Measurements from ENCODE around the gene KRTAP12-4. TPM values are rescaled to one million over a fixed set of nuclear protein-coding genes. Genes with fewer than 3 reads are reported as not detected.
"Not testable (repeated sequence)": the region's sequence is repeated elsewhere in the genome, so short reads cannot be mapped to it uniquely, and the experiment has no call there.

KRTAP12-4 gene
- total RNA-seq, 1 donor from 2014 or later = not detected

DNA sequence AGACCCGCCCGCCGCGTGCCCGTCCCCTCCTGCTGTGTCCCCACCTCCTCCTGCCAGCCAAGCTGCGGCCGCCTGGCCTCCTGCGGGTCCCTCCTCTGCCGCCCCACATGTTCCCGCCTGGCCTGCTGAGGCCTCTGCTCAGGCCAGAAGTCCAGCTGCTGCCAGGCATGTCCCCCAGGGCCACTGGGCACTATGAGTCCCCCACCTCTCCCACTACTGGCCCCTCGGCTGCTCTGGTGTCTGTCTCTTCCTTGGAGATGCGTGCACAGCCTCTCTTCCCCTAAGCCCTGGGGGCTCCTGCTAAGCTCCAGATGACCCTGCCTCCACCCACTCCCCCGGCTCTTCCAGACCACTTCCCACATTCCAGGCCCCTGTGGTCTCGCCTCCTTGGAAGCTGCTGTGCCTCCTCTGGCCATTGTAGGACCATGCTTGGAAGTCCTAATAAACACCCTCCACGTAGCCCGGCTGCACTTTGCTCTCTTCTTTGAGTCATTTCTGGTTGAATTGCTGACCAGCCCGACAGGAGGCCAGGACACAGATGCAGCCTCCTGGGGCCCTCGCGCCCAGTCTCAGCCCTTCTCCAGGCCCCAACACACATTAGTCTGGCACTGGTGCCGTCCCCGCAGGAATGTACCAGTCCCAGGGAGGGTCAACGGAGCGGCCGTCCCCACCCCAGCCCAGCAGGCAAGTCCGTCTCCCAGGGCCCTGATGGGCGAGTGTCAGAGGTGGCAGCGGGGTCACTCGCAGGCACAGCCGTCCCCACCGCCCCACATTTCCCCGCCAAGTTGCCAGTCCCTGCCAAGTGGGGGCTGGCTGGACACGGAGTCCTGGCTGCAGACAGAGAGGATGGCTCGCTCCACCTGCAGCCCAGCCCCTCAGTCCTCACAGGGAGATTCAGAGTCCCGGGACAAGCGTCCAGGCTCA is 43.6 kb upstream of the KRTAP12-4 start:
- Mint-ChIP-seq H3K27me3 (ENCODE audit: unreplicated experiment) (peaks cover 18% of the 10 kb centered on the region), H3K4me1 (ENCODE audit: low read depth, unreplicated experiment) (peaks cover 20% of the 10 kb centered on the region), H3K36me3 (ENCODE audit: unreplicated experiment) (peaks cover 11% of the 10 kb centered on the region), H3K27ac (ENCODE audit: unreplicated experiment) (peak overlapping the region; percentile 62), H3K4me3 (ENCODE audit: unreplicated experiment) (peak overlapping the region; percentile 30), H3K9me3 (ENCODE audit: unreplicated experiment) (peaks cover 16% of the 10 kb centered on the region)
- no peak for DNase-seq
- TF ChIP-seq, protein P1, sequence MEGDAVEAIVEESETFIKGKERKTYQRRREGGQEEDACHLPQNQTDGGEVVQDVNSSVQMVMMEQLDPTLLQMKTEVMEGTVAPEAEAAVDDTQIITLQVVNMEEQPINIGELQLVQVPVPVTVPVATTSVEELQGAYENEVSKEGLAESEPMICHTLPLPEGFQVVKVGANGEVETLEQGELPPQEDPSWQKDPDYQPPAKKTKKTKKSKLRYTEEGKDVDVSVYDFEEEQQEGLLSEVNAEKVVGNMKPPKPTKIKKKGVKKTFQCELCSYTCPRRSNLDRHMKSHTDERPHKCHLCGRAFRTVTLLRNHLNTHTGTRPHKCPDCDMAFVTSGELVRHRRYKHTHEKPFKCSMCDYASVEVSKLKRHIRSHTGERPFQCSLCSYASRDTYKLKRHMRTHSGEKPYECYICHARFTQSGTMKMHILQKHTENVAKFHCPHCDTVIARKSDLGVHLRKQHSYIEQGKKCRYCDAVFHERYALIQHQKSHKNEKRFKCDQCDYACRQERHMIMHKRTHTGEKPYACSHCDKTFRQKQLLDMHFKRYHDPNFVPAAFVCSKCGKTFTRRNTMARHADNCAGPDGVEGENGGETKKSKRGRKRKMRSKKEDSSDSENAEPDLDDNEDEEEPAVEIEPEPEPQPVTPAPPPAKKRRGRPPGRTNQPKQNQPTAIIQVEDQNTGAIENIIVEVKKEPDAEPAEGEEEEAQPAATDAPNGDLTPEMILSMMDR (IDR thresholded peaks at IDR 0.05; ENCODE audit: partially characterized antibody, unreplicated experiment) = no peak

DNA sequence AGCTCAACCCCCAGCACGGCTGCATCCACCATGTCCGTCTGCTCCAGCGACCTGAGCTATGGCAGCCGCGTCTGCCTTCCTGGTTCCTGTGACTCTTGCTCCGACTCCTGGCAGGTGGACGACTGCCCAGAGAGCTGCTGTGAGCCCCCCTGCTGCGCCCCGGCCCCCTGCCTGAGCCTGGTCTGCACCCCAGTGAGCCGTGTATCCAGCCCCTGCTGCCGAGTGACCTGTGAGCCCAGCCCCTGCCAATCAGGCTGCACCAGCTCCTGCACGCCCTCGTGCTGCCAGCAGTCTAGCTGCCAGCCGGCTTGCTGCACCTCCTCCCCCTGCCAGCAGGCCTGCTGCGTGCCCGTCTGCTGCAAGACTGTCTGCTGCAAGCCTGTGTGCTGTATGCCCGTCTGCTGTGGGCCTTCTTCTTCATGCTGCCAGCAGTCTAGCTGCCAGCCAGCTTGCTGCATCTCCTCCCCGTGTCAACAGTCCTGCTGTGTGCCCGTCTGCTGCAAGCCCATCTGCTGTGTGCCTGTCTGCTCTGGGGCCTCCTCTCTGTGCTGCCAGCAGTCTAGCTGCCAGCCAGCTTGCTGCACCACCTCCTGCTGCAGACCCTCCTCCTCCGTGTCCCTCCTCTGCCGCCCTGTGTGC is 42.8 kb upstream of the KRTAP12-4 start, which contains the start of gene KRTAP10-12:
TSS of gene KRTAP10-12 (plus strand) at position 1 of the 639 bp plus-strand sequence. CDS start at position 31, 30 bp downstream.
- peaks cover 19% of the 10 kb centered on the region for H3K9me3 Mint-ChIP-seq (ENCODE audit: unreplicated experiment)
- peak within 1 kb of the TSS; percentile 30 for H3K4me3 Mint-ChIP-seq (ENCODE audit: unreplicated experiment)
- peaks cover 19% of the 10 kb centered on the region for H3K36me3 Mint-ChIP-seq (ENCODE audit: unreplicated experiment)
- H3K27me3 Mint-ChIP-seq (ENCODE audit: unreplicated experiment) = peaks cover 17% of the 10 kb centered on the region
- H3K4me1 Mint-ChIP-seq (ENCODE audit: low read depth, unreplicated experiment) = peaks cover 20% of the 10 kb centered on the region
- DNase-seq = not testable (repeated sequence)
- H3K27ac Mint-ChIP-seq (ENCODE audit: unreplicated experiment) = peak within 1 kb of the TSS; percentile 62

DNA sequence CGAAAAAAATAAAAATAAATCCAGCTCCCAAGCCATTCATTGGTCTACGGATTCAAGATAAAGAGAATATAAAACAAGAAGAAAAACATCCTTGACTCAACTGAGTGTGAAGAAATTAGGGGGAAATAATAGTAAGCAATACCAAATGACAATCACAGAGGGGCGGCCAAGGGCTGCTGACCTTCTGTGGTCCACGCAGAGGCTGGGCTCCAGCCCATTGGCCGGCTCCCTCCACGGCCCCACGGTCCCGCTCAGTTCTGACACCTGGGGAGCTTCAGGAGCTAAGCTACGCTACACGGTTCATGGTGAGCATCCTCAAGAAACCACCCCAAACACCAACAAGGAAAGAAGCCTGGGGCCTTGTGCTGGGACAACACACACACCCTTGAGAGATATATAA is 42.1 kb upstream of the KRTAP12-4 start:
- TF ChIP-seq, protein P1 (IDR thresholded peaks at IDR 0.05; ENCODE audit: partially characterized antibody, unreplicated experiment) = no peak
- Mint-ChIP-seq H3K4me3 (ENCODE audit: unreplicated experiment) (no peak overlapping the region), H3K27me3 (ENCODE audit: unreplicated experiment) (peaks cover 17% of the 10 kb centered on the region), H3K36me3 (ENCODE audit: unreplicated experiment) (peaks cover 24% of the 10 kb centered on the region), H3K27ac (ENCODE audit: unreplicated experiment) (no peak overlapping the region), H3K9me3 (ENCODE audit: unreplicated experiment) (peaks cover 19% of the 10 kb centered on the region), H3K4me1 (ENCODE audit: low read depth, unreplicated experiment) (peaks cover 20% of the 10 kb centered on the region)
- DNase-seq = no peak

DNA sequence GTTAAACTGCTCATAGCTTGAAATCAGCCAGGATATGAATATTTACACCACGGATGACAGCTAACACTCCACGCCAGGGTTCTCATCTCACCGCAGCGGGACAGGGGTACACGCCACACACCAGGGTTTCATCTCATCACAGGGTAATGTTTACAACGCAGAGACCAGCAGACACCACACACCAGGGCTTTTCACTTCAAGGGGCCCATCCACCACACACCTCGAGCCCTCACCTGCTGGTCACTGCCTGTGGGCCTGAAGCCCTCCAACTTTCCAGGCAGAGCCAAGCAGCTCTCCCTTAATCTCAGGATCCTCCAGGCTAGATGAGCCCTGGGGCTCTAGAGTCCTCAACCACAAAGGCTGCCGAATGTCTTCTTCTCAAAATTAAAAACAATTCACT is 41.2 kb upstream of the KRTAP12-4 start:
- TF ChIP-seq, protein P1 (IDR thresholded peaks at IDR 0.05; ENCODE audit: partially characterized antibody, unreplicated experiment) = no peak
- H3K36me3 Mint-ChIP-seq (ENCODE audit: unreplicated experiment) = peaks cover 25% of the 10 kb centered on the region
- no peak overlapping the region for H3K27ac Mint-ChIP-seq (ENCODE audit: unreplicated experiment)
- H3K4me1 Mint-ChIP-seq (ENCODE audit: low read depth, unreplicated experiment) = peaks cover 20% of the 10 kb centered on the region
- DNase-seq = no peak
- H3K4me3 Mint-ChIP-seq (ENCODE audit: unreplicated experiment) = no peak overlapping the region
- H3K9me3 Mint-ChIP-seq (ENCODE audit: unreplicated experiment) = peaks cover 15% of the 10 kb centered on the region
- peaks cover 15% of the 10 kb centered on the region for H3K27me3 Mint-ChIP-seq (ENCODE audit: unreplicated experiment)

DNA sequence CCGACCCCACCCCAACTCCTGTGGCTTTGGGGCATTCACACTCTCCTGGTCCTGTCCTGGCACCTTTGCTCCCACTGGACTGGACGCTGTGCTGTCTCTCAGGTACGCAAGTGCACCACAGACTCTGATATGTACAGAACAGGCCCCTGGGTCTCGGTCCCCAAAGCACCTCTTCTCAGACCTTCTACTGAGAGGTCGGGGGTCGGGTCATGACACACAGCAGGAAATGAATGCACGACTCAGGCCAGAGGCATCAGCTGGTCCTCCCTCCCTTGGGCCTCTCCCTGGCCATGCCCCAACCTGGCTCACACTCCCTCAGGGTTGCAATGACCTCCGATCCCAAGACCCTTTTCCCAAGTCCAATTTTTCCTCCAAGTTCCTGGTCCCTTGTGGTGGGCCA is 40.7 kb upstream of the KRTAP12-4 start:
- TF ChIP-seq, protein P1 (IDR thresholded peaks at IDR 0.05; ENCODE audit: partially characterized antibody, unreplicated experiment) = no peak
- H3K4me3 Mint-ChIP-seq (ENCODE audit: unreplicated experiment) = no peak overlapping the region
- no peak for DNase-seq
- peaks cover 20% of the 10 kb centered on the region for H3K4me1 Mint-ChIP-seq (ENCODE audit: low read depth, unreplicated experiment)
- peaks cover 25% of the 10 kb centered on the region for H3K36me3 Mint-ChIP-seq (ENCODE audit: unreplicated experiment)
- peaks cover 15% of the 10 kb centered on the region for H3K9me3 Mint-ChIP-seq (ENCODE audit: unreplicated experiment)
- no peak overlapping the region for H3K27ac Mint-ChIP-seq (ENCODE audit: unreplicated experiment)
- peaks cover 15% of the 10 kb centered on the region for H3K27me3 Mint-ChIP-seq (ENCODE audit: unreplicated experiment)

All from glutamatergic neuron (in vitro differentiated cells).